Right kidney (tissue), 1 donor: Measurements from ENCODE around the gene CTSS.
"Not testable (repeated sequence)": the region's sequence is repeated elsewhere in the genome, so short reads cannot be mapped to it uniquely, and the experiment has no call there.

Experiments
- DNase-seq: peaks from one replicate; pipeline ENCODE4 v3.0.0-alpha.2; 2016

Gene CTSS

GRCh38 chr1:150775931-150776505, 10.4 kb upstream of the CTSS start:
- DNase-seq: not testable (repeated sequence)

GRCh38 chr1:150775276-150775675, 9.7 kb upstream of the CTSS start:
- DNase-seq: no peak

GRCh38 chr1:150772326-150772725, 6.7 kb upstream of the CTSS start:
- DNase-seq: no peak

- not testable (repeated sequence) for DNase-seq
These were observed 2.1 kb upstream of the CTSS start for GRCh38 chr1:150767704-150768103.

GRCh38 chr1:150765977-150766301, 361 bp upstream of the CTSS start:
- not testable (repeated sequence) for DNase-seq

GRCh38 chr1:150764617-150765101, 919 bp downstream of the CTSS start:
- no peak for DNase-seq

- no peak for DNase-seq
These were observed 2.6 kb downstream of the CTSS start for GRCh38 chr1:150763018-150763417.

- DNase-seq: no peak
These were observed 3.0 kb downstream of the CTSS start for GRCh38 chr1:150762552-150762951.

GRCh38 chr1:150761801-150762200, 3.8 kb downstream of the CTSS start:
- DNase-seq: no peak

GRCh38 chr1:150760013-150760412, 5.6 kb downstream of the CTSS start:
- no peak for DNase-seq

GRCh38 chr1:150753416-150753815, 12.2 kb downstream of the CTSS start:
- no peak for DNase-seq

- no peak for DNase-seq
These were observed 14.1 kb downstream of the CTSS start for GRCh38 chr1:150751443-150751842.

- DNase-seq: no peak
These were observed 15.8 kb downstream of the CTSS start for GRCh38 chr1:150749720-150750311.

GRCh38 chr1:150748878-150749719, 16.5 kb downstream of the CTSS start:
- no peak for DNase-seq

- no peak for DNase-seq
These were observed 35.4 kb downstream of the CTSS start for GRCh38 chr1:150730130-150730721.

- no peak for DNase-seq
These were observed 41.2 kb downstream of the CTSS start for GRCh38 chr1:150724336-150724735.

- DNase-seq: no peak
These were observed 44.9 kb downstream of the CTSS start, which contains the start of gene HORMAD1 for GRCh38 chr1:150720703-150721102. TSS of gene HORMAD1 (minus strand) at chr1:150720895. CDS start at chr1:150719505, 1,390 bp downstream.

- DNase-seq: no peak
These were observed 45.5 kb downstream of the CTSS start for GRCh38 chr1:150720098-150720497.

- no peak for DNase-seq
These were observed 47.2 kb downstream of the CTSS start for GRCh38 chr1:150718225-150718891.

- not testable (repeated sequence) for DNase-seq
These were observed 56.5 kb downstream of the CTSS start for GRCh38 chr1:150709031-150709430.

- DNase-seq: no peak
These were observed 57.0 kb downstream of the CTSS start for GRCh38 chr1:150708595-150708994.

GRCh38 chr1:150706091-150706490, 59.5 kb downstream of the CTSS start:
- no peak for DNase-seq
